Breast epithelium (tissue), 3 donors: Measurements from ENCODE around the gene ABCC11.

Source experiments
- CTCF ChIP-seq, 3 donors: fragments of 450-650 bp; IDR thresholded peaks; one replicate each; pipeline ENCODE4 v1.5.1; 2016 to 2017; ENCODE audit warnings: antibody characterized with exemption in 3 of 3, mild to moderate bottlenecking in 3 of 3, moderate library complexity in 3 of 3
- POLR2AphosphoS5 ChIP-seq, 3 donors: sonication (generic); formaldehyde crosslinking; IDR thresholded peaks; one replicate each; pipeline ENCODE4 v1.6.1; 2017; ENCODE audit warnings: antibody characterized with exemption in 3 of 3

- TF ChIP-seq CTCF (IDR thresholded peaks at IDR 0.05) = no peak
- no peak for TF ChIP-seq POLR2AphosphoS5 (IDR thresholded peaks at IDR 0.05)
Observed at GRCh38 chr16:48157794-48158193, 89.5 kb downstream of the ABCC11 start.
